OCI-LY1 (cell line): ENCODE results near the gene CHST4.

ENCODE experiments used
- CTCF ChIP-seq: fragments of 200-600 bp; sonication (generic), shearing (Covaris generic); IDR thresholded peaks from 2 replicates; pipeline ENCODE4 v1.5.1; 2017; ENCODE audit warnings: mild to moderate bottlenecking, antibody characterized with exemption, low read length, moderate library complexity, mixed read lengths
- EZH2 ChIP-seq: fragments of 200-600 bp; sonication (generic), shearing (Covaris generic); IDR thresholded peaks from 2 replicates; pipeline ENCODE4 v1.8.0; 2017; ENCODE audit warnings: borderline replicate concordance, mixed run types, mild to moderate bottlenecking, antibody characterized with exemption, low read length, moderate library complexity, mixed read lengths

GRCh38 chr16:71547168-71547567 is 20.9 kb downstream of the CHST4 start:
- TF ChIP-seq CTCF (no peak), EZH2 (no peak)
